ENCODE data around the gene GSTP1. TPM values are rescaled to one million over a fixed set of nuclear protein-coding genes. Genes with fewer than 3 reads are reported as not detected.
"Not testable (repeated sequence)": the region's sequence is repeated elsewhere in the genome, so short reads cannot be mapped to it uniquely, and the experiment has no call there.

Gene GSTP1
- total RNA-seq, 6 donors from 2014 or later, result 600 to 1,952 (median 1,144) TPM

DNA sequence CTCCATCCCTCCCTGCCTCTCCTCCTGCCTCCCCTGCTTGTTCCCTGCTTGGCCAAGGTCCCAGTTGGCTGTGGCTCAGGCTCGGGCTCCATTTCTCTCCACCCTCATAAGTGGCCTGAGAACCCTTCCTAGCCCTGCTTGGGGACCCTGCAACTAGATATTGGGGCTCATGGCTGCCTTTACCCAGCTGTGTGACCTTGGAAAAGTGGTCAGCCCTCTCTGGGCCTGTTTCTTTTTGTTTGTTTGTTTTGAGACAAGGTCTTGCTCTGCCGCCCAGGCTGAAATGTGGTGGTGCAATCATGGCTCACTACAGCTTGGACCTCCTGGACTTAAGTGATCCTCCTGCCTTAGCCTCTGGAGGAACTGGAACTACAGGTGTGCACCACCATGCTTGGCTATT lies 40.0 kb upstream of the GSTP1 start:
- no peak overlapping the region for H3K4me3 ChIP-seq
- peaks cover 0 to 10% (median 2%) of the 10 kb centered on the region in 4 donors for H3K4me1 ChIP-seq
- no peak overlapping the region for H3K27ac ChIP-seq
- H3K36me3 ChIP-seq, result no peaks in the 10 kb centered on the region
- DNase-seq (no peak), ATAC-seq (ENCODE audit: low FRiP score in 2 of 2) (no peak)
- no peaks in the 10 kb centered on the region for H3K27me3 ChIP-seq
- 43 to 67% methylated on average over 2 of the region's 2 CpGs for WGBS, 2 donors
- no peaks in the 10 kb centered on the region for H3K9me3 ChIP-seq
- no peak for TF ChIP-seq POLR2AphosphoS5 (IDR thresholded peaks at IDR 0.05)
- no peak for TF ChIP-seq POLR2A (IDR thresholded peaks at IDR 0.05)

DNA sequence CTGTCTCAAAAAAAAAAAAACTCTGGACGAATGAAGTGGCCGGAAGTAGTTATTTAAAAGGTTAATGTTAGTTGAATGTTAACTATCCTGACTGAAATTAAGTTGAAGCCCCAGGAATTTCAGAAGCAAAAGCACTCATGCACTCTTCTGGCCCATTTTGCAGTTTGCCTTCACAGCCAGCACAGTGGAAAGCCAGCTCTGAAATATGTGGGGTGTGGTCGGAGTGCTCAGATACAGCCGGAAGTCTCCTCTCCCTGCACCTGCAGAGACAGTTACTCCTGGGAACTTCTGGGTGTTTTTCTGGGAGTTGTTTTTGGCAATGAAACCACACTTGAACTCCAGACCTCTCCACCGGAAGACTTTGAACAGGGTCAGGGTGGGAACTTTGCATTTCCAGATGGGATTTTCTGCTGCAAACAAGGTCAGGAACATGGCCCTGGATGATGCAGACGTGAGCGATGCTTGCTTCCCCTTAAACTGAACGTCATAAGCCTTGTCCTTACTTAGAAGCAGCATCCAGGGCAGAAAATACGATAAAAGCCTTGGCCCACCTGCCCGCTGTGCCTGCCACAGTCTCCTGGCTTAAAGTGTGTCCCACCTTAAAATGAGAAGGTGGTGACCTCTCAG lies 38.9 kb upstream of the GSTP1 start:
- Histone ChIP-seq H3K4me3 (no peak overlapping the region), H3K9me3 (no peaks in the 10 kb centered on the region), H3K36me3 (no peaks in the 10 kb centered on the region), H3K27ac (peak overlapping the region in 2 of 4 donors; percentile 57 to 64), H3K4me1 (peaks cover 0 to 10% (median 2%) of the 10 kb centered on the region in 4 donors), H3K27me3 (no peaks in the 10 kb centered on the region)
- TF ChIP-seq, protein P1, sequence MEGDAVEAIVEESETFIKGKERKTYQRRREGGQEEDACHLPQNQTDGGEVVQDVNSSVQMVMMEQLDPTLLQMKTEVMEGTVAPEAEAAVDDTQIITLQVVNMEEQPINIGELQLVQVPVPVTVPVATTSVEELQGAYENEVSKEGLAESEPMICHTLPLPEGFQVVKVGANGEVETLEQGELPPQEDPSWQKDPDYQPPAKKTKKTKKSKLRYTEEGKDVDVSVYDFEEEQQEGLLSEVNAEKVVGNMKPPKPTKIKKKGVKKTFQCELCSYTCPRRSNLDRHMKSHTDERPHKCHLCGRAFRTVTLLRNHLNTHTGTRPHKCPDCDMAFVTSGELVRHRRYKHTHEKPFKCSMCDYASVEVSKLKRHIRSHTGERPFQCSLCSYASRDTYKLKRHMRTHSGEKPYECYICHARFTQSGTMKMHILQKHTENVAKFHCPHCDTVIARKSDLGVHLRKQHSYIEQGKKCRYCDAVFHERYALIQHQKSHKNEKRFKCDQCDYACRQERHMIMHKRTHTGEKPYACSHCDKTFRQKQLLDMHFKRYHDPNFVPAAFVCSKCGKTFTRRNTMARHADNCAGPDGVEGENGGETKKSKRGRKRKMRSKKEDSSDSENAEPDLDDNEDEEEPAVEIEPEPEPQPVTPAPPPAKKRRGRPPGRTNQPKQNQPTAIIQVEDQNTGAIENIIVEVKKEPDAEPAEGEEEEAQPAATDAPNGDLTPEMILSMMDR (IDR thresholded peaks at IDR 0.05), result no peak
- no peak for TF ChIP-seq POLR2AphosphoS5 (IDR thresholded peaks at IDR 0.05)
- no peak for TF ChIP-seq EP300 (IDR thresholded peaks at IDR 0.05)
- no peak for TF ChIP-seq POLR2A (IDR thresholded peaks at IDR 0.05)
- DNase-seq (peak in 1 of 2 donors; percentile 30), ATAC-seq (ENCODE audit: low FRiP score in 2 of 2) (peak in 1 of 2 donors; percentile 73)
- 61 to 62% methylated on average over 8 to 10 of the region's 10 CpGs for WGBS, 2 donors

DNA sequence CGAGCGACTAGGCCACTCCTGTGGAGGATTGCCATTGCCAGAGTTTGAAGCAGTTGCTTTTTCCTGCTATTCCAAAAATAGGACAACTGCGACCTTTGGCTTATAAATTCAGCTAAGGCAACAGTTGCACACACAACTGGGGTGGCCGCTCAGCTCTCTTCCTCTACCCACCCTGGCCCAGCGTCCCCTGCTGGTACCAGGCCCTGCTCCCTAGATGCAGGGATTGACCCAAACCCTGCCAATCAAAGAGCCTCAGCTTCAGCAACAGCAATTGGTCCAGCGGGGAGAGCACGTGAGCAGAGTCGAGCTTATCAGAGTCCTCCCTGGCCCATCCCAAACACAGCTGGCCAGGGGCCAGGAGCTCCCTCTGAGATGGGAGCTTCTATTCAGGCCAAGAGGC lies 38.3 kb upstream of the GSTP1 start:
- Histone ChIP-seq H3K36me3 (no peaks in the 10 kb centered on the region), H3K4me1 (peaks cover 0 to 10% (median 2%) of the 10 kb centered on the region in 4 donors), H3K27me3 (no peaks in the 10 kb centered on the region), H3K4me3 (no peak overlapping the region), H3K9me3 (no peaks in the 10 kb centered on the region), H3K27ac (peak overlapping the region in 1 of 4 donors; percentile 57)
- peak in 1 of 2 donors; percentile 8 for ATAC-seq (ENCODE audit: low FRiP score in 2 of 2)
- TF ChIP-seq, protein P1 (IDR thresholded peaks at IDR 0.05), result no peak
- no peak for TF ChIP-seq POLR2AphosphoS5 (IDR thresholded peaks at IDR 0.05)
- TF ChIP-seq POLR2A (IDR thresholded peaks at IDR 0.05), result no peak
- DNase-seq, result no peak
- 67 to 70% methylated on average over 2 to 8 of the region's 8 CpGs for WGBS, 2 donors

DNA sequence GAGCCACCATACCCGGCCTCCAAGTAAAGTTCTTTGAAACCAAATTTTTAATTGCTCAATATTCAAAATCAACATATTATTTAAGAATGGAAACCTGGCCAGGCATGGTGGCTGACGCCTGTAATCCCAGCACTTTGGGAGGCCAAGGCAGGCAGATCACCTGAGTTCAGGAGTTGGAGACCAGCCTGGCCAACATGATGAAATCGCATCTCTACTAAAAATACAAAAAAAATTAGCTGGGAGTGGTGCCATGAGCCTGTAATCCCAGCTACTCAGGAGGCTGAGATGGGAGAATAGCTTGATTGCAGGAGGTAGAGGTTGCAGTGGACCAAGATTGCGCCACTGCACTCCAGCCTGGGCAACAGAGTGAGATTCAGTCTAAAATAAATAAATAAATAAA lies 35.5 kb upstream of the GSTP1 start:
- not testable (repeated sequence) for H3K27ac ChIP-seq; H3K27me3 ChIP-seq; H3K36me3 ChIP-seq; ATAC-seq (ENCODE audit: low FRiP score in 2 of 2); H3K4me3 ChIP-seq; H3K9me3 ChIP-seq; DNase-seq
- 77 to 90% methylated on average over 4 of the region's 4 CpGs for WGBS, 2 donors
- H3K4me1 ChIP-seq, result peaks cover 0 to 10% (median 2%) of the 10 kb centered on the region in 4 donors

DNA sequence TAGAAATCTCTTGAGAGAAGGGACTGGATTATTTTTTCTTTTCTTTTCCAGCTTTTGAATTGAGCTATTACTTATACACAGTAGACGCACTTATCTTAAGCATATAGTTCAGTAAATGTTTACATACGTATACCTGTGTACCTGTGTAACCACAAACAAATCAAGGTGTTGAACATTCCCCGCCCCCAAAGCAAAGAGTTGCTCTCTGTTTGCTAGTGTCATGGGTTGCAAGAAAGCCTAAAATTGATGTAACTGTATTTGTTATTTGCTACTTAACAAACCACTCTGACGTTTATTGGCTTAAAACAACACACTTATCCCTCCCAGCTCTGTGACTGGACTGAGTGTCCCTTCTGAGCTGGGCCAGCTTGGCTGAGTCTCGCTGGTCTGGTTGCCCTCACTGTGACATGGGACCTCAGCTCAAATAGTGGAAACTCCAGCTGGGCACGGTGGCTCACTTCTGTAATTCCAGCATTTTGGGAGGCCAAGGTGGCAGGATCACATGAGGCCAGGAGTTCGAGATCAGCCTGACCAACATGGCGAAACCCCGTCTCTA lies 35.0 kb upstream of the GSTP1 start:
- H3K27me3 ChIP-seq, result no peaks in the 10 kb centered on the region
- DNase-seq (no peak), ATAC-seq (ENCODE audit: low FRiP score in 2 of 2) (peak in 1 of 2 donors; percentile 52)
- no peaks in the 10 kb centered on the region for H3K9me3 ChIP-seq
- H3K4me3 ChIP-seq, result no peak overlapping the region
- no peak overlapping the region for H3K27ac ChIP-seq
- TF ChIP-seq, protein P1 (IDR thresholded peaks at IDR 0.05), result no peak
- TF ChIP-seq POLR2AphosphoS5 (IDR thresholded peaks at IDR 0.05), result no peak
- TF ChIP-seq POLR2A (IDR thresholded peaks at IDR 0.05), result no peak
- no peak for TF ChIP-seq EP300 (IDR thresholded peaks at IDR 0.05)
- peaks cover 0 to 10% (median 2%) of the 10 kb centered on the region in 4 donors for H3K4me1 ChIP-seq
- 78 to 83% methylated on average over 9 of the region's 9 CpGs for WGBS, 2 donors
- no peaks in the 10 kb centered on the region for H3K36me3 ChIP-seq

DNA sequence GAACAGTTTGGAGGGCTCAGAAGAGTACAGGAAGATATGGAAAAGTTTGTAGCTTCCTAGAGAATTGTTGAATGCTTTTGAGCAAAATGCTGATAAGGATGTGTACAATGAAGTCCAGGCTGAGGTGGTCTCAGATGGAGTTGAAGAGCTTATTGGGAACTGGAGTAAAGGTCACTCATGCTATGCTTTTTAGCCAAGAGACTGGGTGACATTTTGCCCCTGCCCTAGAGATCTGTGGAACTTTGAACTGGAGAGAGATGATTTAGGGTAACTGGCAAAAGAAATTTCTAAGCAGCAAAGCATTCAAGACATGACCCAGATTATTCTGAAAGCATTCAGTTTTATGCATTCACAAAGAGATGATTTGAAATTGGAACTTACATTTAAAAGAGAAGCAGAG lies 32.5 kb upstream of the GSTP1 start:
- Histone ChIP-seq H3K9me3 (no peaks in the 10 kb centered on the region), H3K4me1 (no peaks in the 10 kb centered on the region), H3K36me3 (no peaks in the 10 kb centered on the region), H3K27ac (no peak overlapping the region), H3K4me3 (no peak overlapping the region), H3K27me3 (no peaks in the 10 kb centered on the region)
- TF ChIP-seq POLR2A (IDR thresholded peaks at IDR 0.05) (no peak), EP300 (IDR thresholded peaks at IDR 0.05) (no peak), POLR2AphosphoS5 (IDR thresholded peaks at IDR 0.05) (no peak)
- TF ChIP-seq, protein P1 (IDR thresholded peaks at IDR 0.05), result no peak
- ATAC-seq (ENCODE audit: low FRiP score in 2 of 2) (no peak), DNase-seq (no peak)

DNA sequence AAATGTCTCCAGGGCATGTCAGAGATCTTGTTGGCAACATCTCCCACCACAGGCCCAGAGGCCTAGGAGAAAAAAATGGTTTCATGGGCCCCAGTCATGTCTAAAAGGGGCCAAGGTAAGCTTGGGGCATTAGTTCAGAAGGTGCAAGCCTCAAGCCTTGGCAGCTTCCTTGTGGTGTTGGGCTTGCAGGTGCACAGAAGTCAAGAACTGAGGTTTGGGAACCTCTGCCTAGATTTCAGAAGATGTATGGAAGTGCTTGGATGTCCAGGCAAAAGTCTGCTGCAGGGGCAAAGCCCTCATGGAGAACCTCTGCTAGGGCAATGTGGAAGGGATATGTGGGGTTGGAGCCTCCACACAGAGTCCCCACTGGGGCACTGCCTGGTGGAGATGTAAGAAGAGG lies 31.9 kb upstream of the GSTP1 start:
- not testable (repeated sequence) for H3K27me3 ChIP-seq; DNase-seq; H3K4me1 ChIP-seq; H3K27ac ChIP-seq; H3K36me3 ChIP-seq; H3K4me3 ChIP-seq; ATAC-seq (ENCODE audit: low FRiP score in 2 of 2); H3K9me3 ChIP-seq

Measured in upper lobe of left lung (tissue), 6 donors.